ENCODE data around the gene PCMT1. TPM values are rescaled to one million over a fixed set of nuclear protein-coding genes. Genes with fewer than 3 reads are reported as not detected.
"Not testable (repeated sequence)": the region's sequence is repeated elsewhere in the genome, so short reads cannot be mapped to it uniquely, and the experiment has no call there.

The PCMT1 gene
- total RNA-seq, 2 donors from 2014 or later, result 77.6 to 114 TPM

GRCh38 chr6:149729824-149730223 is 19.7 kb upstream of the PCMT1 start:
- no peaks in the 10 kb centered on the region for H3K4me1 ChIP-seq (replicated peaks)
- 94% methylated on average over 8 of the region's 8 CpGs for WGBS
- no peak overlapping the region for H3K27ac ChIP-seq
- no peaks in the 10 kb centered on the region for H3K36me3 ChIP-seq
- no peak for DNase-seq (ENCODE audit: low spot score)
- no peaks in the 10 kb centered on the region for H3K27me3 ChIP-seq (replicated peaks; ENCODE audit: insufficient read depth)
- no peak overlapping the region for H3K4me3 ChIP-seq
- intact Hi-C loops (cut with DNase I), result loop anchor here (10.0 kb wide), 2 partner anchors 135 to 195 kb away; partner anchors contain the start of genes LRP11 and RAET1G
- TF ChIP-seq POLR2A (IDR thresholded peaks at IDR 0.05) (no peak), POLR2AphosphoS5 (IDR thresholded peaks at IDR 0.05) (no peak), CTCF (IDR thresholded peaks at IDR 0.05) (no peak)
- no peaks in the 10 kb centered on the region for H3K9me3 ChIP-seq

- WGBS, result 96% methylated on average over 2 of the region's 2 CpGs
- H3K36me3 ChIP-seq, result no peaks in the 10 kb centered on the region
These were observed 16.3 kb upstream of the PCMT1 start for GRCh38 chr6:149733089-149733720.

GRCh38 chr6:149734915-149735314 is 14.6 kb upstream of the PCMT1 start:
- Histone ChIP-seq H3K36me3 (no peaks in the 10 kb centered on the region), H3K27me3 (replicated peaks; ENCODE audit: insufficient read depth) (no peaks in the 10 kb centered on the region), H3K27ac (no peak overlapping the region), H3K9me3 (no peaks in the 10 kb centered on the region), H3K4me3 (no peak overlapping the region), H3K4me1 (replicated peaks) (no peaks in the 10 kb centered on the region)
- WGBS, result 93% methylated on average over 1 of the region's 1 CpG
- DNase-seq (ENCODE audit: low spot score), result no peak
- intact Hi-C loops (cut with DNase I), result no loop called here
- TF ChIP-seq CTCF (IDR thresholded peaks at IDR 0.05), result no peak
- TF ChIP-seq POLR2AphosphoS5 (IDR thresholded peaks at IDR 0.05), result no peak
- no peak for TF ChIP-seq POLR2A (IDR thresholded peaks at IDR 0.05)

More at GRCh38 chr6:149733089-149733720, 16.3 kb upstream of the PCMT1 start:
- H3K27ac ChIP-seq, result no peak overlapping the region
- no peaks in the 10 kb centered on the region for H3K9me3 ChIP-seq
- H3K4me1 ChIP-seq (replicated peaks), result no peaks in the 10 kb centered on the region
- no peak for TF ChIP-seq CTCF (IDR thresholded peaks at IDR 0.05)
- no peak for TF ChIP-seq POLR2AphosphoS5 (IDR thresholded peaks at IDR 0.05)
- no peak for TF ChIP-seq POLR2A (IDR thresholded peaks at IDR 0.05)
- H3K4me3 ChIP-seq, result no peak overlapping the region
- DNase-seq (ENCODE audit: low spot score), result no peak
- intact Hi-C loops (cut with DNase I), result no loop called here
- no peaks in the 10 kb centered on the region for H3K27me3 ChIP-seq (replicated peaks; ENCODE audit: insufficient read depth)

GRCh38 chr6:149745252-149745651 is 4.3 kb upstream of the PCMT1 start:
- DNase-seq (ENCODE audit: low spot score); H3K9me3 ChIP-seq; H3K36me3 ChIP-seq; intact Hi-C loops (cut with DNase I); H3K27me3 ChIP-seq (replicated peaks; ENCODE audit: insufficient read depth); H3K27ac ChIP-seq; H3K4me1 ChIP-seq (replicated peaks): not testable (repeated sequence)
- 79% methylated on average over 10 of the region's 10 CpGs for WGBS
- peak overlapping the region in 1 of 2 donors; percentile 60 for H3K4me3 ChIP-seq

- WGBS, result 5% methylated on average over 41 of the region's 41 CpGs
- H3K4me3 ChIP-seq, result peak within 1 kb of the TSS; percentile 60 to 73
- intact Hi-C loops (cut with DNase I), result no loop called here
- peak within 1 kb of the TSS; percentile 61 to 72 for H3K27ac ChIP-seq
- no peaks in the 10 kb centered on the region for H3K9me3 ChIP-seq
- peaks cover 6% of the 10 kb centered on the region for H3K4me1 ChIP-seq (replicated peaks)
- H3K27me3 ChIP-seq (replicated peaks; ENCODE audit: insufficient read depth), result no peaks in the 10 kb centered on the region
- H3K36me3 ChIP-seq, result no peaks in the 10 kb centered on the region
- peak; percentile 95 for TF ChIP-seq POLR2AphosphoS5 (IDR thresholded peaks at IDR 0.05)
- no peak for TF ChIP-seq POLR2A (IDR thresholded peaks at IDR 0.05)
- TF ChIP-seq CTCF (IDR thresholded peaks at IDR 0.05), result peak; percentile 24 to 78 (median 68)
- peak; percentile 84 for DNase-seq (ENCODE audit: low spot score)
These were observed 3.2 kb upstream of the PCMT1 start, which contains the start of gene NUP43 for GRCh38 chr6:149746147-149746946. NUP43 (minus strand) TSS chr6:149746529; CDS start chr6:149746495, 34 bp downstream.

GRCh38 chr6:149749082-149749593 is 403 bp upstream of the PCMT1 start:
- H3K4me3 ChIP-seq, result peak overlapping the region; percentile 81 to 96
- H3K4me1 ChIP-seq (replicated peaks); H3K9me3 ChIP-seq; H3K36me3 ChIP-seq; intact Hi-C loops (cut with DNase I); DNase-seq (ENCODE audit: low spot score); H3K27me3 ChIP-seq (replicated peaks; ENCODE audit: insufficient read depth): not testable (repeated sequence)
- H3K27ac ChIP-seq, result peak overlapping the region; percentile 86 to 91
- 0% methylated on average over 24 of the region's 38 CpGs for WGBS
